Neutrophil (primary cell): ENCODE measurements around the gene KCNK3.

Experiments
- H3K27ac ChIP-seq: fragments of 200-600 bp; sonication (generic); 2 replicates; pipeline ENCODE4 v1.5.1; 2016; ENCODE audit warnings: mild to moderate bottlenecking, moderate library complexity
- H3K27me3 ChIP-seq: fragments of 200-600 bp; sonication (generic); 2 replicates; pipeline ENCODE4 v1.6.0; 2016; ENCODE audit warnings: mild to moderate bottlenecking
- H3K36me3 ChIP-seq: fragments of 200-600 bp; sonication (generic); 2 replicates; pipeline ENCODE4 v1.5.1; 2017
- H3K4me1 ChIP-seq, 2 experiments: fragments of 200-600 bp in 1 of 2; sonication (generic) in 1 of 2; 1 replicate in 1 of 2; 2 replicates in 1 of 2; pipeline versions ENCODE4 v1.5.1 to v1.6.1; 2013 to 2016; ENCODE audit warnings: low read depth in 1 of 2, low read length in 1 of 2, mild to moderate bottlenecking in 1 of 2, moderate library complexity in 1 of 2; ENCODE audit not compliant: control insufficient read depth in 1 of 2, insufficient read depth in 1 of 2
- H3K4me3 ChIP-seq, 2 experiments: fragments of 200-600 bp in 1 of 2; sonication (generic) in 1 of 2; 1 replicate in 1 of 2; 2 replicates in 1 of 2; pipeline ENCODE4 v1.5.1; 2013 to 2016; ENCODE audit warnings: low read depth in 1 of 2, low read length in 1 of 2, mild to moderate bottlenecking in 1 of 2, moderate library complexity in 1 of 2
- H3K9me3 ChIP-seq: fragments of 200-600 bp; sonication (generic); 2 replicates; pipeline ENCODE4 v1.5.1; 2016
- CTCF ChIP-seq: fragments of 200-600 bp; sonication (generic); IDR thresholded peaks from 2 replicates; pipeline ENCODE4 v1.5.1; 2016; ENCODE audit warnings: antibody characterized with exemption

The KCNK3 gene

GRCh38 chr2:26731714-26732113, 39.2 kb downstream of the KCNK3 start:
- H3K27ac ChIP-seq = no peak overlapping the region
- no peak overlapping the region for H3K4me3 ChIP-seq
- H3K36me3 ChIP-seq = no peaks in the 10 kb centered on the region
- H3K9me3 ChIP-seq = no peaks in the 10 kb centered on the region
- TF ChIP-seq CTCF = no peak
- no peaks in the 10 kb centered on the region for H3K4me1 ChIP-seq
- H3K27me3 ChIP-seq = peaks cover 69% of the 10 kb centered on the region

DNA sequence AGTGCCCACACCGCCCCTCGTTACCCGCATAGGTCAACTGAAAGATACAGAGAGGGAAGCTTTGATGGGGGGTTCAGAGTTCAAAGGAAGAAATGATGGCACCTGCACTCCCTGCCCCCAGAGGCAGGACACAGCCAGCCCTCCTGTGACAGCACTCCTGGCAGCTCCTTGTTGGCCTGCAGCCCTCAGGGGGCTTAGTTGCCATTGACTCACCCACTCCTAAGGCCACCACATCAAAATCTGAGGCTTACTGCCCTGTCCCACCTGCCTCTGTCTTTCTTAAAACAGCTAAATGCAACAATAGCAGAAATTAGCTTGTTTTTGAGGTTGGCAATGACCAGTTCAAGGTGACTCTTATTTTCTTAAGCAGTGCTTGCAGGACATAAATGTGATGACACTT, 39.9 kb downstream of the KCNK3 start:
- Histone ChIP-seq H3K27me3 (peaks cover 62% of the 10 kb centered on the region), H3K27ac (no peak overlapping the region), H3K9me3 (no peaks in the 10 kb centered on the region), H3K4me1 (no peaks in the 10 kb centered on the region), H3K4me3 (no peak overlapping the region), H3K36me3 (no peaks in the 10 kb centered on the region)
- TF ChIP-seq CTCF = no peak

- Histone ChIP-seq H3K36me3 (no peaks in the 10 kb centered on the region), H3K4me1 (no peaks in the 10 kb centered on the region), H3K27me3 (peaks cover 54% of the 10 kb centered on the region), H3K9me3 (no peaks in the 10 kb centered on the region), H3K27ac (no peak overlapping the region), H3K4me3 (no peak overlapping the region)
- no peak for TF ChIP-seq CTCF
Observed at GRCh38 chr2:26733413-26733812, 40.9 kb downstream of the KCNK3 start.

DNA sequence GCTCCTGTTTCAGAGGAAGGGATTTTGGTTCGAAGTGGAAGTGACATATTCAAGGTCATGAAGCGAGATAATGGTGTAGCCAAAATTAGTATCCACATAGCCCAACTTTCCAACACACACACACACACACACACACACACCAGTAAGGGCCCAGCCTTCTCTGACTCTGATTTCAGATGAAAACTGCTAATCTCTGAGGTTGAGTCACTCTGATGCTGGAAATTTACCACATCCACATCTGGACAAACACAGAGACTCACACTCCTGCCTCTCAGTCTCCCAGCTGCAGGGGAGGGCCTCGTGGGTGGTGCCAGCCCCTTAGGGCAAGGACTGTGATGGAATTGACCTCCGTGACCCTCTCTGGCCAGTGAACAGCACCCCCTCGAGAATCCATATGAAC, 42.6 kb downstream of the KCNK3 start:
- no peak for TF ChIP-seq CTCF
- no peak overlapping the region for H3K4me3 ChIP-seq
- H3K36me3 ChIP-seq = no peaks in the 10 kb centered on the region
- H3K27me3 ChIP-seq = peaks cover 48% of the 10 kb centered on the region
- H3K4me1 ChIP-seq = no peaks in the 10 kb centered on the region
- H3K27ac ChIP-seq = no peak overlapping the region
- no peaks in the 10 kb centered on the region for H3K9me3 ChIP-seq

DNA sequence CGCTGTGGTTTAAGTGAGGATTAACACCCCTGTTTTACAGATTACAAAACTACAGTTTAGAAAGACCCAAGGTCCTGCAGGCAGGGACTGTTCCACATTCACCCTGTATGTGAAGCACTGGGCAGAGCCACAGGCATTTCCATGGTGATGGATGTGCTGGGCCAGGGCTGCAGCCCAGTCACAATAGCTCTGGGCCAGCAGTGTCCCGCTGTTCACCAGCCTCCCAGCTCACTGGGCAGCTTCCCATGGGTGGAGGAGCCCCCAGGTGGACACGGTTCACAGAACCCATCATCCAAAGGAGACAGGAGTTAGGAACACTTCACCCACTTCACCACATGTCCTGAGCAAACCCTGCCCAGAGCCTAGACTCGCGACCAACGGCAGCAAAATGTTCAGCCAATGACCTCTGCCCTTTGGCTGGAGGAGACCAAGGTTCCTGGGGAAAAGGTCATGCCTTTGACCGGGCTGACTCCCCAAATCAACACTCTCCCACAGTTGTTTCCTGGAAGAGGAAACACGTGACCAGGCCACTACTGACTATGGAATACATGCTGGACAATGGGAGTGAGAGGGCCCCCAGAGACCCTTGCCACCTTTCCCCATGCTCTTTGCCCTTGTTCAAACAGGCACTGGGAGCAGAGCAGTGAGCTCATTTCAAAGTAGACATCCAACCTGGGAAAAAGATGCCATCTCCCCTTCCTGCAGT, 43.5 kb downstream of the KCNK3 start:
- H3K4me3 ChIP-seq = no peak overlapping the region
- no peaks in the 10 kb centered on the region for H3K36me3 ChIP-seq
- H3K27me3 ChIP-seq = peaks cover 49% of the 10 kb centered on the region
- no peak for TF ChIP-seq CTCF
- H3K4me1 ChIP-seq = no peaks in the 10 kb centered on the region
- no peaks in the 10 kb centered on the region for H3K9me3 ChIP-seq
- no peak overlapping the region for H3K27ac ChIP-seq
